Globus pallidus (tissue), 1 donor: Measurements from ENCODE around the gene GXYLT1.
A peak's percentile ranks its signal among the peaks of the same experiment; 100 is the strongest.
"Not testable (repeated sequence)": the region's sequence is repeated elsewhere in the genome, so short reads cannot be mapped to it uniquely, and the experiment has no call there.

Experiments
- DNase-seq: peaks from one replicate; pipeline ENCODE4 v3.0.0-alpha.2; 2015; ENCODE audit warnings: low spot score

GXYLT1 gene

DNA sequence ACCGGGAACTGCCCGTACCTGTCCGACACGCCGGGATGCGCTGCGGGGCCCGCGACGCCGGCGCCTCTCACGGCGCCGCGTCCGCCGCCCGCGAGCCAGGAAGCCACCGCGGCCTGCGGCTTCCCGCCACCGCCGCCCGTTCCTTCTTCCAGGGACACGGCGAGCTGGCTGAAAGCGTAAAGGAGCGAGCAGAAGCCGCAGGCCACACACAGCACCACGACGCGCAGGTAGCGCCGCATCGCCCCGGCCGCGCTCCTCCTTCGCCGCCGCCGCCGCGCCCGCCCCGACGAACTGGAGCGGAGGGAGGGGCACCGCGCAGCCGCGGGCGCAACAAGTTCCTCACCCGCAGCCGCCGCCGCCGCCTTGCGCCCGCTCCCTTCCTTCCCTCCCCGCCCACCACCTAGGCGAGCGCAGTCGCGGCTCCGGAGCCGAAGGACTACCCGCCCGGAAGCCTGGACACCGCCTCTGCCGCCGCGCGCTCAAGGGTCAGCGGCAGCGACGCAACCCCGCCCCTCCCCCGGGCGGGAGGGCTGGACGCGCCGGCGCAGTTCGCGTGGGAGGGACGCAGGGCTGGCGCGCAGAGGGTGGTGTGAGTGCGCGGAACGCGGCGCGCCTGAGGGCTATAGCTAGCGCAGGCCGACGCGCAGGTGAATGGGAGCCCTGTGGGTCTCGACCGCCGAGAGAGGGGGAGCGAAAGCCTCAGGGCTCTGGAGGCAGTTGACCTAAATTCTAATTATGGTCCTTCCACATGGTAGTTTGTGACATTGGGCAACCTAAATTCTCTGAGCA is at the start of gene GXYLT1:
GXYLT1 (minus strand) TSS at position 467 of the 789 bp plus-strand sequence; CDS start at position 239, 228 bp downstream.
- DNase-seq, result peak; percentile 89

DNA sequence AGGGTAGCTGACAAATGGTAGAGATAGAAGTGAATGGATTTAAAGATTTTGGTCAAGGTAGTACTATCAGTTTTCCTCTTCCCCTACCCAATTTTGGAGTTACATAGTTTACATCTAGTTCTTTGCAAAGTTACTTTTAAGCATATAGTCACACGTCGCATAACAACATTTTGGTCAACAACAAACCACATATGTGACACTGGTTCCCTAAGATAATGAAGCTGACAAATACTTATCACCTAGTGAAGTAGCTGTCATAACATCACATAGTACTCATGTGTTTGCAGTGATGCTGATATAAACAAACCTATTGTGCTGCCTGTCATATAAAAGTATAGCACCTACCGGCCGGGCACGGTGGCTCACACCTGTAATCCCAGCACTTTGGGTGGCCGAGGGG is 48.0 kb upstream of the GXYLT1 start:
- DNase-seq, result no peak

- no peak for DNase-seq
These were observed 47.6 kb upstream of the GXYLT1 start for GRCh38 chr12:42192258-42192657.

GRCh38 chr12:42190376-42190775 is 45.7 kb upstream of the GXYLT1 start:
- DNase-seq, result no peak

DNA sequence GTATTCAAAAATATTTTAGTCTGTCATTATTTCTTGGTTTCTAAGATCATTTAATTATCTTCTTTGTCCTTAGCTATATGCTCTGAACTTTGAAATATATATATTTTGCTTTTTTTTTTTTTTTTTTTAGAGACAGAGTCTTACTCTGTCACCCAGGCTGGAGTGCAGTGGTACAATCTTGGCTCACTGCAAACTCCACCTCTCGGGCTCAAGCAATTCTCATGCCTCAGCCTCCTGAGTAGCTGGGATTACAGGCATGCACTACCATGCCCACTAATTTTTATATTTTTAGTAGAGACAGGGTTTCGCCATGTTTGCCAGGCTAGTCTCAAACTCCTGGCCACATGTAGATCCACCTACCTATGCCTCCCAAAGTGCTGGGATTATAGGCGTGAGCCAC is 43.6 kb upstream of the GXYLT1 start:
- DNase-seq, result not testable (repeated sequence)

GRCh38 chr12:42187799-42188198 is 43.1 kb upstream of the GXYLT1 start:
- no peak for DNase-seq

DNA sequence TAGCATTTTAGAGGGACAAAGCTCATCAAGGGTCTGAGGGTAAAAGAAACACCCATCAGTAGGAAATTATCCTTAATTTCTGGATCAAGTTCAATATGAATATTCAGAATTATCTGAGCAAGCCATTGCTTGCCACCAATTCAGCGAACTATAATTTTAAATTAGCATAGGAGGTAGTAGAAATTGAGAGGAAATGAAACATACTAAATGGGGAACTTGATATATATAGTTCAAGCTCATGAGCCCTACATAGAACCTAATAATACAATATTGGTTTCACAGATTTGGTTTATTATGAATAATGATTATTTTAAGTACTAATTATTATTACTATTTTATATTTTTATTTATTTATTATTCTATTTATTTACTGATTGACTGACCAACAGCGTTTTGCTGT is 42.1 kb upstream of the GXYLT1 start:
- no peak for DNase-seq

DNA sequence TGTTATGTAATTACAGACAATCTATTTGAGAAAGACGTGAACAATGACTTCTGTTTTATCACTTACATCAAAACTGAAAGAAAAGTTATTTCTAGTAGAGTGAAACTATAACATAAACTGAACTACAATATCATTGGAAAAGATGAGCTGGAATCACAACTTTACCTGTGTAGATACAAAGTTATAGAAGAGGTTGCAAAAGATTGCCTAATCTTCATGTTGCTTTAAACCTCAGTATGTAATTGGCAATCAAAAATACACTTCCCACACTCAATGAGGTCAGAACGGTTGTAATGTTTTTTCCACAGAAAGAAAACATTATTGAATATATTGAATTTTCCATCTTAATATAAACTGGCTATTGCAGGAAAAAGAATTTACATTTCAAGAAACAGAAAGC is 37.7 kb upstream of the GXYLT1 start:
- DNase-seq, result no peak

GRCh38 chr12:42180990-42181596 is 36.4 kb upstream of the GXYLT1 start:
- peak; percentile 7 for DNase-seq

DNA sequence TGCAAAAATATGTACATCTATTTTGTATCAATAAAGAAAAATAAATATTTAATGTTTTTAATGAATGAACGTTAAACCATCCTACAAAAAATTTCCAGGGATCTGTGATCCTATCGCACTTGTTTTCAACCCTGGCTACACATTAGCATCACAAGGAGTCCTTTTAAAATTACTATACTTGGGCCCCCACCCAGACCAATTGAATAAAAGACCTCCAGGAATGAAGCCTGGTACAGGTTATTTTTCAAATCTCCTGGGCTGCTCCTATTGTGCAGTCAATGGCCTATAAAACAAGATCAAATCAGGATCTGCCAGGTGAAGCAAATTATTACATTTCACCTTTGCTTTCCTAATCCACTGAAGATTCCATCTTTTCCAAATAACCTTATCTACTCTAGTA is 33.4 kb upstream of the GXYLT1 start:
- DNase-seq, result no peak

DNA sequence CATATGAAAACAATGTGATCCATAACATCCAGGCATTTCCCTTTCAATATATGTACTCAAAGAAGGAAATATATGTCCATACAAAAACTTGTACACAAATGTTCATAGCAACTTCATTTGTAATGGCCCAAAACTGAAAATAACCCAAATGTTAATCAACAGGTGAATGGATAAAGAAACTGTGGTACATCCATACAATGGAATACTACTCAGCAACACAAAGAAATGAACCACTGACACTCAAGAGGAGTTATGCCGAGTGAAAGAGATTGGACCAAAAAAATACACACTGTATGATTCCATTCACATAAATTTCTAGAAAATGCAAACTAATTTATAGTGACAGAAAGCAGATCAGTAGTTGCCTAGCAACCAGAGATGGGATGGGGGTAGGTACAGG is 30.3 kb upstream of the GXYLT1 start:
- no peak for DNase-seq

DNA sequence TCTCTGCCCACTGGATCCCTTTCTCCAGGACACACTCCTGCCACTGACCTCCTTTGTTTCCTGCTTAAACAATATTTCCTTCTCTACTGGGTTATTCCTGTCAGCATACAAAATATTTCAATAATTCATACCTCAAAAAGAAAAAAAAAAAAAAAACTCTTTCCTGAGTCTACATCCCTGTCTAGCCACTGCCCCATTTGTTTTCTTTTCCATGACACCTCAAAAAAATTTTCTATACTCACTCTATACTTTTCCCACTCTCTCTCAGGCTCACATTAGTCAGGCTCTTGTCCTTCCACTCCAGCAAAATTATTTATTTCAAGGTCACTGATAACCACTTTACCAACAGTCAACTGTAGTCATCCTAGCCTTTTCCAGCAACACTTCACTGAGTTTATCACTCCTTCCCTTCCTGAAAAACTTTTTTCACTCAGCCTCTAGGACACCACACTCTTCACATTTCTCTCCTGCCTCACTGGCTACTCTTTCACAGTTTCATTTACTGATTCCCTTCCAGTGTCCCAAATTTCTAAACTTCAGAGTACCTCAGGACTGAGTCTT is 29.4 kb upstream of the GXYLT1 start:
- no peak for DNase-seq

GRCh38 chr12:42172441-42173210 is 28.0 kb upstream of the GXYLT1 start:
- DNase-seq, result no peak

- no peak for DNase-seq
These were observed 23.0 kb upstream of the GXYLT1 start for GRCh38 chr12:42167711-42168110.

DNA sequence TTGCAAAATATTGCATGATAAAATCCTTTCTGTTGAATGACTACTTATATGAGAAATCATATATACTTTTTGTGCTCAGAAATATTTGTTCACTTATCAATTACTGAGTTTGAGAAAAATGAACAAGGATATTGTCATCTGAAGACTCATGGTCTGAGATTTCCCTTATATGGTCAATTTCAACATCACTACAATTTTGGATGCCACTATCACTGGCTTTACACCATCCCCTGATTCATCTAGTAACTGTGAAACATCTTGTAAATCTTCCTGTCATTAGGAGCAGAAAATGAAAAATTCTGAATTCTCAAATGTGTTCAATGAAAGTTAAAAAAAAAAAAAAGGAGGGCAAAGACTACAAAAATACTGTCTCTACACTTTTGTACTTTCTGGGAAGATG is 21.8 kb upstream of the GXYLT1 start:
- no peak for DNase-seq

DNA sequence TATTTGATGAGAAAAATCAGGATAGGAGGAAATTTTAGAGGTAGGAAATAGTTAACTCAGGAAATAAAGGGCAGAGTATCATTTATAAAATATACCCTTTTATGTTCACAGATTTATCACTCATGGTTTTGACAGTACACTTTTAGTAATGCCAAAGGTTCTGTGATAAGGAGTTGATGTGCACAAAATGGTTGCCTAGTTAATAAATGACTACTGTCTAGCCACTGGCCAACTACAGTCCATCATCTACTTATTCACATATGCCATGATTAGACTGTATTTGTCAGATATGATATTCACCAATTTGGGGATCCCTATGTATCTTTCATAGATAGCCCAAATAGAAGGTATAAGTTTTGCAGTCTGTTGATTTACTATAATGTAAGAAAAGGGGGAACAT is 19.2 kb upstream of the GXYLT1 start:
- DNase-seq, result no peak

DNA sequence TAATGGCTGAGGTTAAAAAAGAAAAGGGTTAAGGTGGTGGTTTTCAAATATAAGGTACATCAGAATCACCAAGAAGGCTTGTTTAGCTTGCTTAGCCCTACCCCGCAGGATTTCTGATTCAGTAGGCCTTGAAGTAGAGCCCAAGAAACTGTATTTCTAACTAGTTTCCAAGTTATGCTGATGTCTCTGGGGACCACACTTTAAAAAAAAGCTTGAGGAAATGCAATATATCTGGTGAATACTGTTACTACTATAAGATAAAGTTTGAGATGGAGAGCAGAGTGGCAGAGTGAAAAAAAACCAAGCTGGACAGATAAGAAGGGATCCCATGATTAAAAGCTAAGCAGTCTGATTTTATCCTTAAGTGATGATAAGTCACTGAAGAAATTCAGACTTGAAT is 18.3 kb upstream of the GXYLT1 start:
- no peak for DNase-seq

DNA sequence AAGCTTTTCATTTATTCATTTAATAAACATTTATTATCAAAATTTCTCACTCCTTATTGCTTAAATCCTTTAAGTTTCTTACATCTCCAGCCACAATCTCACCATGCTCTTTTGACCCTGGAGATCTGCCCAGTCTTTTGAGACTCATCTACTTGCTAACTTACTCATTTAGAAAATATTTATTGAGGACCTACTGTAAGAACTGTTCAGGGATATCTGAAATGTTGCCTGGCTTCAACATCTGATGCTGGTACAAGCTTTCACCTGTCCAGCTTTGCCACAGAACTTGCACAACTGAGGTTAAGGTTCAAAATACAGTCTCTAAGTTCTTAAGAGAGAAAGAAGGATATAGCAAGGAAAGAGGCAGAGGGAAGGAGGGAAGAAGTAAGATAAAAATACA is 17.5 kb upstream of the GXYLT1 start:
- no peak for DNase-seq

- no peak for DNase-seq
These were observed 16.9 kb upstream of the GXYLT1 start for GRCh38 chr12:42161529-42161928.

- no peak for DNase-seq
These were observed 11.6 kb upstream of the GXYLT1 start for GRCh38 chr12:42156232-42156631.

DNA sequence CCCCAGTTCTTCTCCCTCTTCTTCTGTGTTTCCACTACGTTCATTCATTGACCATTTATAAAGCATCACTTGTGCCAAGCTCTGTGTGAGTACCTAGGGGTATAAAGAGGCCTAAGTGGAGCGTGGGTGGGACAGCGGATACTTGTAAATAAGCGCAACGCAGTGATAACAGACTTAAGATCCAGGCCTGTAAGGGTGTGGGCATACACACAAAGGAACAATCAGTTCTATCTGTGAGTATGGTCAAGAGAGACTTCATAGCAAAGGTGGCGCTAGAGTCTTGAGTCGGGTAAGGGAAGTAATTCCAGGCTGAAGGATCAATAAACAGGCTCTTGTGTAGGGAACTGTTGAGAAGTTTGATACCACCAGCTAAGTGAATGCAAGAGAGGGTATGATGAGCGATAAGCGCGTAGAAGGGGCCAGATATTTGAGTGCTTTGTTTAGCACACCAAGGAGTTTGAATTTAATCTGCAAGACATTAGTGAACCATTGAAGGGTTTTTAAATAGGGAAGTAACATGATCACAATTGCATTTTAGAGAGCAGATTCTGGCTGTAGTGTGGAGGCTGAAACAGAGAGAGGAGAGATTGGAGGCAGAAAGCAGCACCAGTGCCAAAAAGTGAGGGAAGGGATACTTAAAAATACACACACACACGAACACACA is 1.0 kb upstream of the GXYLT1 start:
- peak; percentile 7 for DNase-seq

DNA sequence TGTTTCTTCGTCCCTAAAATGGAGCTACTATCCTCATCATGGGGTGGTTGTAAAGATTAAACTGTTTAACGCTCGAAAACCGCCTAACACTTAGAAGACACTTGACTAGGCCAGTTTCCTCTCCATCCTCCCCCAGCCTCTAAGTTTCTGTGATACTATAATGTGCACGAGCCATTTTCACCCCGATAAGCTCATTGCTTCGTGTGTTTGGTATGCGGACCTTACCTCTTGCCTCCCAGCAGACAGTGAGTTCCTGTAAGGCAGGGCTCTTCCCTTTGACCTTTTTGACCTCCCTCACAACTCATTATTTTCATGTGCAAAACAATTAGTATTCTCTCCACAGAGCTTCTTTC is 499 bp upstream of the GXYLT1 start:
- DNase-seq, result no peak

- DNase-seq, result no peak
These were observed 591 bp downstream of the GXYLT1 start for GRCh38 chr12:42144158-42144407.
